Natural killer cell (primary cell): ENCODE measurements around the gene TRIM66. TPM values are rescaled to one million over a fixed set of nuclear protein-coding genes. Genes with fewer than 3 reads are reported as not detected.

Source experiments
- ATAC-seq, 3 donors: fragments of 150-1000 bp in 2 of 3; fragments of 200-7000 bp in 1 of 3; cut with Tn5 transposase; 1 replicate in 1 of 3; 2 replicates in 2 of 3; pipeline ENCODE4 v1.10.0; 2021; ENCODE audit warnings: mild to moderate bottlenecking in 2 of 3, moderate library complexity in 2 of 3
- DNase-seq, 2 donors: peaks; one replicate each; pipeline versions ENCODE4 v3.0.0 to v3.0.0-alpha.2; 2013 to 2021; ENCODE audit warnings: mixed read lengths in 1 of 2
- H3K27ac ChIP-seq: one replicate; pipeline ENCODE4 v1.5.1; 2013; ENCODE audit warnings: mild to moderate bottlenecking, low read length
- H3K27me3 ChIP-seq: one replicate; pipeline ENCODE4 v1.6.1; 2013; ENCODE audit warnings: low read length; ENCODE audit not compliant: control insufficient read depth, insufficient read depth
- H3K36me3 ChIP-seq: one replicate; pipeline ENCODE4 v1.6.1; 2013; ENCODE audit warnings: low read length; ENCODE audit not compliant: control insufficient read depth, insufficient read depth
- H3K4me1 ChIP-seq: one replicate; pipeline ENCODE4 v1.6.1; 2013; ENCODE audit warnings: low read length; ENCODE audit not compliant: control insufficient read depth, insufficient read depth
- H3K4me3 ChIP-seq: one replicate; pipeline ENCODE4 v1.5.1; 2013; ENCODE audit warnings: low read length
- H3K9me3 ChIP-seq: one replicate; pipeline ENCODE4 v1.6.1; 2013; ENCODE audit warnings: low read length; ENCODE audit not compliant: control insufficient read depth, insufficient read depth
- H3K27ac Mint-ChIP-seq, 2 donors: one replicate each; pipeline ENCODE4 v1.8.0; 2022; ENCODE audit warnings: mild to moderate bottlenecking in 2 of 2, mixed read lengths in 2 of 2, moderate library complexity in 1 of 2
- H3K27me3 Mint-ChIP-seq, 2 donors: one replicate each; pipeline ENCODE4 v1.8.0; 2022; ENCODE audit warnings: low read depth in 2 of 2, mixed read lengths in 2 of 2
- H3K36me3 Mint-ChIP-seq: one replicate; pipeline ENCODE4 v1.8.0; 2022; ENCODE audit warnings: mixed read lengths
- H3K4me1 Mint-ChIP-seq, 2 donors: one replicate each; pipeline ENCODE4 v1.8.0; 2022; ENCODE audit warnings: mixed read lengths in 2 of 2
- H3K4me3 Mint-ChIP-seq: one replicate; pipeline ENCODE4 v1.8.0; 2022; ENCODE audit warnings: mild to moderate bottlenecking, moderate library complexity, mixed read lengths
- H3K9me3 Mint-ChIP-seq, 2 donors: one replicate each; pipeline ENCODE4 v1.8.0; 2022; ENCODE audit warnings: mixed read lengths in 2 of 2
- CTCF ChIP-seq: fragments of 200-600 bp; IDR thresholded peaks from one replicate; pipeline ENCODE4 v1.8.0; 2022; ENCODE audit warnings: antibody characterized with exemption
- WGBS: methylation state at CpG from one replicate; pipeline ENCODE4 v1.1.7; 2013; ENCODE audit warnings: missing lambda C conversion rate; ENCODE audit not compliant: insufficient coverage; 5-methylcytosine and 5-hydroxymethylcytosine counted together
- intact Hi-C: fragments of 100-400 bp; cut with micrococcal nuclease; formaldehyde crosslinking; loops from one replicate; pipeline ENCODE4 v1.14.2; 2022
- total RNA-seq, 4 donors: library from RNA; stranded (reverse); fragments of 120-200 nt in 1 of 4; gene quantifications; one replicate each; pipeline versions ENCODE4 v1.2.3 to v1.2.4, GENCODE V29; 2013 to 2022

Gene TRIM66
- total RNA-seq, 3 donors from 2014 or later (not counting 1 experiment from before 2014, with no cell fraction given), result 13.7 to 24.4 (median 14.3) TPM

- no peaks in the 10 kb centered on the region for H3K4me1 Mint-ChIP-seq
- no peaks in the 10 kb centered on the region for H3K27me3 Mint-ChIP-seq
- no peaks in the 10 kb centered on the region for H3K9me3 ChIP-seq
- WGBS, result 81% methylated on average over 5 of the region's 5 CpGs
- DNase-seq (no peak), ATAC-seq (no peak)
- H3K36me3 Mint-ChIP-seq, result peaks cover 12% of the 10 kb centered on the region
- no peak for TF ChIP-seq CTCF
- no peak overlapping the region for H3K4me3 ChIP-seq
- peaks cover 79% of the 10 kb centered on the region for H3K36me3 ChIP-seq
- H3K27ac Mint-ChIP-seq, result no peak overlapping the region
- H3K9me3 Mint-ChIP-seq, result no peaks in the 10 kb centered on the region
- intact Hi-C loops, result no loop called here
- H3K4me1 ChIP-seq, result no peaks in the 10 kb centered on the region
- no peaks in the 10 kb centered on the region for H3K27me3 ChIP-seq
- H3K27ac ChIP-seq, result no peak overlapping the region
- H3K4me3 Mint-ChIP-seq, result no peak overlapping the region
These were observed 42.1 kb downstream of the TRIM66 start for GRCh38 chr11:8640267-8640906.

- H3K4me1 ChIP-seq, result no peaks in the 10 kb centered on the region
- Mint-ChIP-seq H3K4me3 (no peak overlapping the region), H3K9me3 (no peaks in the 10 kb centered on the region), H3K27ac (no peak overlapping the region), H3K4me1 (no peaks in the 10 kb centered on the region), H3K36me3 (peaks cover 12% of the 10 kb centered on the region), H3K27me3 (no peaks in the 10 kb centered on the region)
- TF ChIP-seq CTCF, result no peak
- ATAC-seq, result no peak
- peaks cover 78% of the 10 kb centered on the region for H3K36me3 ChIP-seq
- H3K27me3 ChIP-seq, result no peaks in the 10 kb centered on the region
- DNase-seq, result no peak
- no peak overlapping the region for H3K27ac ChIP-seq
- no peak overlapping the region for H3K4me3 ChIP-seq
- intact Hi-C loops, result no loop called here
- WGBS, result 99% methylated on average over 3 of the region's 3 CpGs
- no peaks in the 10 kb centered on the region for H3K9me3 ChIP-seq
These were observed 42.8 kb downstream of the TRIM66 start for GRCh38 chr11:8639655-8640054.

- H3K27me3 Mint-ChIP-seq, result no peaks in the 10 kb centered on the region
- H3K9me3 ChIP-seq, result no peaks in the 10 kb centered on the region
- no CpG with 5 or more reads among the region's 5 CpGs for WGBS
- peaks cover 74% of the 10 kb centered on the region for H3K36me3 ChIP-seq
- no peak overlapping the region for H3K4me3 ChIP-seq
- peaks cover 12% of the 10 kb centered on the region for H3K36me3 Mint-ChIP-seq
- TF ChIP-seq CTCF, result no peak
- no peaks in the 10 kb centered on the region for H3K4me1 Mint-ChIP-seq
- ATAC-seq (no peak), DNase-seq (no peak)
- intact Hi-C loops, result no loop called here
- H3K4me3 Mint-ChIP-seq, result no peak overlapping the region
- H3K4me1 ChIP-seq, result no peaks in the 10 kb centered on the region
- no peak overlapping the region for H3K27ac Mint-ChIP-seq
- no peaks in the 10 kb centered on the region for H3K9me3 Mint-ChIP-seq
- no peaks in the 10 kb centered on the region for H3K27me3 ChIP-seq
- no peak overlapping the region for H3K27ac ChIP-seq
These were observed 44.2 kb downstream of the TRIM66 start for GRCh38 chr11:8638300-8638699.

- Mint-ChIP-seq H3K4me1 (no peaks in the 10 kb centered on the region), H3K4me3 (no peak overlapping the region), H3K27ac (no peak overlapping the region), H3K9me3 (no peaks in the 10 kb centered on the region), H3K27me3 (no peaks in the 10 kb centered on the region), H3K36me3 (peaks cover 12% of the 10 kb centered on the region)
- intact Hi-C loops, result no loop called here
- Histone ChIP-seq H3K36me3 (peaks cover 69% of the 10 kb centered on the region), H3K27ac (no peak overlapping the region), H3K4me1 (no peaks in the 10 kb centered on the region), H3K27me3 (no peaks in the 10 kb centered on the region), H3K4me3 (no peak overlapping the region), H3K9me3 (no peaks in the 10 kb centered on the region)
- no peak for ATAC-seq
- 99% methylated on average over 2 of the region's 2 CpGs for WGBS
- no peak for TF ChIP-seq CTCF
- DNase-seq, result no peak
These were observed 46.3 kb downstream of the TRIM66 start for GRCh38 chr11:8636127-8636526.
